Activated CD4-positive, alpha-beta T cell treated with anti-CD3 and anti-CD28 coated beads for 36 hours (primary cell): ENCODE data around the gene ATF7IP2. TPM values are rescaled to one million over a fixed set of nuclear protein-coding genes. Genes with fewer than 3 reads are reported as not detected.
"Not testable (repeated sequence)": the region's sequence is repeated elsewhere in the genome, so short reads cannot be mapped to it uniquely, and the experiment has no call there.

ENCODE experiments used
- ATAC-seq: fragments of 200-7000 bp; cut with Tn5 transposase; one replicate; pipeline ENCODE4 v1.10.0; 2021; ENCODE audit warnings: mild to moderate bottlenecking, moderate library complexity
- CTCF ChIA-PET: fragments of 350-600 bp; sonication (Branson Sonifier 250); formaldehyde crosslinking; loops from one replicate; lab custom pipeline; 2021; ENCODE audit warnings: antibody characterized with exemption; lab: Charles Lee
- POLR2A ChIA-PET: fragments of 350-600 bp; sonication (Branson Sonifier 250); formaldehyde crosslinking; loops from one replicate; lab custom pipeline; 2021; ENCODE audit warnings: antibody characterized with exemption, inconsistent platforms; lab: Charles Lee
- DNase-seq: peaks from one replicate; pipeline ENCODE4 v3.0.0-alpha.2; 2020
- H3K27ac Mint-ChIP-seq: one replicate; pipeline ENCODE4 v1.8.0; 2021; ENCODE audit warnings: mixed read lengths
- H3K27me3 Mint-ChIP-seq: one replicate; pipeline ENCODE4 v1.8.0; 2021; ENCODE audit warnings: mixed read lengths
- H3K36me3 Mint-ChIP-seq: one replicate; pipeline ENCODE4 v1.8.0; 2021; ENCODE audit warnings: low read depth, mixed read lengths
- H3K4me1 Mint-ChIP-seq: one replicate; pipeline ENCODE4 v1.8.0; 2021; ENCODE audit warnings: mixed read lengths
- H3K4me3 Mint-ChIP-seq: one replicate; pipeline ENCODE4 v1.8.0; 2021; ENCODE audit warnings: mild to moderate bottlenecking, moderate library complexity, mixed read lengths
- H3K9me3 Mint-ChIP-seq: one replicate; pipeline ENCODE4 v1.8.0; 2021; ENCODE audit warnings: low read depth, mixed read lengths
- intact Hi-C, 2 experiments: fragments of 100-400 bp; cut with DNase I in 1 of 2; cut with micrococcal nuclease in 1 of 2; formaldehyde crosslinking; loops; one replicate each; pipeline versions ENCODE4 v1.14.2 to v1.15.1; 2022 to 2024; cut with DNase I, micrococcal nuclease
- total RNA-seq, 2 experiments: library from RNA; stranded (reverse); gene quantifications; one replicate each; pipeline ENCODE4 v1.2.3, GENCODE V29; 2021

ATF7IP2 gene
- total RNA-seq, 2 experiments from 2014 or later = 20.0 to 21.9 TPM

DNA sequence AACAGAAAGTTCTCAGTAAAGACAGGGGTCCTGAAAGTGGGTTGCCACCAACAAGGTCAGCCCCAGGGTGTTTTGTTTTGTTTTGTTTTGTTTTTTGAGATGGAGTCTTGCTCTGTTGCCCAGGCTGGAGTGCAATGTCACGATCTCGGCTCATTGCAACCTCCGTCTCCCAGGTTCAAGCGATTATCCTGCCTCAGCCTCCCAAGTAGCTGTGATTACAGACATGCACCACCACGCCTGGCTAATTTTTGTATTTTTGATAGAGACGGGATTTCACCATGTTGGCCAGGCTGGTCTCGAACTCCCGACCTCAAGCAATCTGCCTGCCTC lies 24.1 kb upstream of the ATF7IP2 start:
- CTCF ChIA-PET, H3K36me3 Mint-ChIP-seq, H3K4me3 Mint-ChIP-seq, H3K27me3 Mint-ChIP-seq, POLR2A ChIA-PET, intact Hi-C loops, DNase-seq, H3K9me3 Mint-ChIP-seq, ATAC-seq: not testable (repeated sequence)
- H3K4me1 Mint-ChIP-seq = peaks cover 11% of the 10 kb centered on the region
- H3K27ac Mint-ChIP-seq = peak overlapping the region; percentile 14

DNA sequence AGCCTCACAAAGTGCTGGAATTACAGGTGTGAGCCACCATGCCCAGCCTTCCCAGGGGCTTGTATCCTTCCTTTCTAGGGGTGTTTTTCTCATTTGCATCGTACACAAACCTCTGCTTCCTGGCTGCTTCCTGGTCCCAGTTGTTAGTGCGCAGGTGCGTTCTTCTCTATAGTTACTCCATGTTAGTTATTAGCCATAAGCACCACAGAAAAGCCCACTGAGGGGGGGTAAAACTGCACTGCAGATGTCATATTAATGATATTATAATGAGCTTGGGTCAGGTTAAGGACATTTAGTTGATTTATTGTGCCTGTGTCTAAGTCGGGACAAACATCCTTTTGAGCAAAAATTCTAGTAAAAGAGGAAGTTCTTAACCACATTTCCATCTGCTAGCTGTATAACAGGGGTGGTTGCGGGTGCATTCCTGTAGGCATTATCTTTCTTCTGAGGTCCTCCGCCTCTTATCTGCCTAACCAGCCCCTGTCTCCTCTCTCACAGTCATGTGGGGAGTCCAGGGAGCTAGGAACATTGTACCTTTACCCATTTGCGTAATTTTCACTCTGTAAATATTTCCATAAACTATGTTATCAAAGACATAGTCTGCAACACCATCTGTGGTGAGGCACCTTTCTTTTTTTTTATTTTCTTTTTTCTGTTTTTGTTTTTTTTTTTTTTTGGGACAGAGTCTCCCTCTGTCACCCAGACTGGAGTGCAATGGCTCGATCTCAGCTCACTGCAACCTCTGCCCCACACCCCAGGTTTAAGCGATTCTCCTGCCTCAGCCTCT lies 23.6 kb upstream of the ATF7IP2 start:
- POLR2A ChIA-PET = interaction anchor here (0.7 kb wide), 1 partner anchor 103 kb away, joined by 6 read pairs; no protein-coding TSS in a partner anchor
- peak; percentile 70 for ATAC-seq
- no peaks in the 10 kb centered on the region for H3K27me3 Mint-ChIP-seq
- no peak overlapping the region for H3K4me3 Mint-ChIP-seq
- H3K9me3 Mint-ChIP-seq = peaks cover 4% of the 10 kb centered on the region
- intact Hi-C loops = no loop called here
- no peaks in the 10 kb centered on the region for H3K36me3 Mint-ChIP-seq
- DNase-seq = peak; percentile 17
- CTCF ChIA-PET = interaction anchor here (1.0 kb wide), 1 partner anchor 47 kb away, joined by 3 read pairs; no protein-coding TSS in a partner anchor
- H3K4me1 Mint-ChIP-seq = peaks cover 11% of the 10 kb centered on the region
- peak overlapping the region; percentile 51 for H3K27ac Mint-ChIP-seq

DNA sequence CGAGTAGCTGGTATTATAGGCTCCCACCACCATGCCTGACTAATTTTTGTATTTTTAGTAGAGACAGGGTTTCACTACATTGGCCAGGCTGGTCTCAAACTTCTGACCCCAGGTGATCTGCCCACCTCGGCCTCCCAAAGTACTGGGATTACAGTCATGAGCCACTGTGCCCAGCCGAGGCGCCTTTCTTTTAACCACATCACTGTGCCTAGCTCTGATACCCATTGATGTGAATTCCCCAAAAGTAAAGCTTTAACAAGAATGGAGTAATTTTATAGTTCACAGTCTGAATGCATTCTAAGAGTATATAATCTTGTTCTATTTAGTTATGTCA lies 23.0 kb upstream of the ATF7IP2 start:
- H3K27me3 Mint-ChIP-seq, H3K27ac Mint-ChIP-seq, ATAC-seq, H3K36me3 Mint-ChIP-seq, H3K4me3 Mint-ChIP-seq, intact Hi-C loops, H3K9me3 Mint-ChIP-seq, DNase-seq: not testable (repeated sequence)
- CTCF ChIA-PET = interaction anchor here (0.6 to 1.0 kb wide), 2 partner anchors 48 to 134 kb away, joined by 3 to 4 read pairs; no protein-coding TSS in a partner anchor
- peaks cover 11% of the 10 kb centered on the region for H3K4me1 Mint-ChIP-seq
- POLR2A ChIA-PET = interaction anchor here (0.7 kb wide), 1 partner anchor 103 kb away, joined by 6 read pairs; no protein-coding TSS in a partner anchor

DNA sequence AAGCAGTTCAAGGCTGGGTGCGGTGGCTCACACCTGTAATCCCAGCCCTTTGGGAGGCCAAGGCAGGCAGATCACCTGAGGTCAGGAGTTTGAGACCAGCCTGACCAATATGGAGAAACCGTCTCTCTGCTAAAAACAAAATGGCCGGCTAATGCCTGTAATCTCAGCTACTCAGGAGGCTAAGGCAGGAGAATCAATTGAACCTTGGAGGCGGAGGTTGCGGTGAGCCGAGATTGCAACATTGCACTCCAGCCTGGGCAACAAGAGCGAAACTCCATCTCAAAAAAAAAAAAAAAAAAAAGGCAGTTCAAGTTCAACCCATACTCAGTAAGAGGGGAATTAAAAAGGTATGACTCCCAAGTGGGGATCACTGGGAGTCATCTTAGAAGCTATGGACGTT lies 19.2 kb upstream of the ATF7IP2 start:
- CTCF ChIA-PET, H3K27ac Mint-ChIP-seq, DNase-seq, H3K27me3 Mint-ChIP-seq, H3K4me3 Mint-ChIP-seq, intact Hi-C loops, POLR2A ChIA-PET, H3K36me3 Mint-ChIP-seq, ATAC-seq: not testable (repeated sequence)
- H3K4me1 Mint-ChIP-seq = peaks cover 11% of the 10 kb centered on the region
- peaks cover 13% of the 10 kb centered on the region for H3K9me3 Mint-ChIP-seq

DNA sequence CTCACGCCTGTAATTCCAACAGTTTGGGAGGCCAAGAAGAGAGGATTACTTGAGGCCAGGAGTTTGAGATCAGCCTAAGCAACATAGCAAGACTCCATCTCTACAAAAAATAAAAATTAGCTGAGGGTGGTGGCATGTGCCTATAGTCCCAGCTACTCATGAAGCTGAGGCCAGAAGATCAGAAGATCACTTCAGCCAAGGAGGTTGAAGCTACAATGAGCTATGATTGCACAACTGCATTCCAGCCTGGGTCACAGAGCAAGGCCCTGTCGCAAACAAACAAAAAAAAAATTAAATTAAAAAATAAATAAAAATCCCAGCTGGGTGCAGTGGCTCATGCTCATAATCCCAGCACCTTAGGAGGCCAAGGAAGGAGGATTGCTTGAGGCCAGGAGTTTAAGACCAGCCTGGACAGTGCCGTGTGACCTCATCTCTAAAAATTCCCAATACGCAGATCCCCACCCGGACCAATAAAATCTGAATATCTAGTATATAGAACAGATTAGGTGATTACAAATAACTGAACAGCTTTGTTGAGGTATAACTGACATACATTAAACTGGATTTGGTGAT lies 18.2 kb upstream of the ATF7IP2 start:
- intact Hi-C loops = no loop called here
- H3K9me3 Mint-ChIP-seq = peaks cover 11% of the 10 kb centered on the region
- no peak overlapping the region for H3K27ac Mint-ChIP-seq
- no peaks in the 10 kb centered on the region for H3K27me3 Mint-ChIP-seq
- DNase-seq (no peak), ATAC-seq (no peak)
- H3K4me3 Mint-ChIP-seq = no peak overlapping the region
- H3K36me3 Mint-ChIP-seq = no peaks in the 10 kb centered on the region
- ChIA-PET CTCF (no interaction called here), POLR2A (no interaction called here)
- H3K4me1 Mint-ChIP-seq = peaks cover 2% of the 10 kb centered on the region

DNA sequence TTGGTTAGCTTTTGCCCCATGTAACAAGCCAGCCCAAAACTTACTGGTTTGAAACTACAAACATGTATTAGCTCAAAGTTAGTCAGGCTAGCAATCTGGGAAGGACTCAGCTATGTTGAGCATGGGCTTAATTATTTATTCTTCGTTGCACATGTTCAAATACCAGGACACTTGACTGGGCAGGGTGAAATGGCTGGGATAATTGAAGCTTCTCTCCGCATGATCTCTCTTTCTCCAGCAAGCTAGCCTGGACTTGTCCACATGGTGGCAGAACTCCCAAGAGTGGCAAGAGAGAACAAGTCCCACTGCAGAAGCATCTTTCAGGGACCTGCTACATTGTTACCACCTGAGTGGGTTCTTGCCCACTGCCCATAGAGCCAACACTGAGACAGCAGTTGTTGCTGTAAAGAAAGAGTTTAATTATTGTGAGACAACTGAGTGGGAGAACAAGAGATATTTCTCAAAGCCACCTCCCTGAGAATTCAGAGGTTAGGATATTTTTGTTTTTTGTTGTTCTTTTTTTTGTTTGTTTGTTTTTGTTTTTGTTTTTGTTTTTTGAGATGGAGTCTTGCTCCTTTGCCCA lies 16.8 kb upstream of the ATF7IP2 start:
- H3K27ac Mint-ChIP-seq = no peak overlapping the region
- POLR2A ChIA-PET = no interaction called here
- H3K9me3 Mint-ChIP-seq = peaks cover 11% of the 10 kb centered on the region
- H3K36me3 Mint-ChIP-seq = no peaks in the 10 kb centered on the region
- CTCF ChIA-PET = interaction anchor here (0.9 kb wide), 1 partner anchor 107 kb away, joined by 3 read pairs; no protein-coding TSS in a partner anchor
- H3K4me1 Mint-ChIP-seq = no peaks in the 10 kb centered on the region
- no peak overlapping the region for H3K4me3 Mint-ChIP-seq
- intact Hi-C loops = no loop called here
- no peaks in the 10 kb centered on the region for H3K27me3 Mint-ChIP-seq
- ATAC-seq (no peak), DNase-seq (no peak)

DNA sequence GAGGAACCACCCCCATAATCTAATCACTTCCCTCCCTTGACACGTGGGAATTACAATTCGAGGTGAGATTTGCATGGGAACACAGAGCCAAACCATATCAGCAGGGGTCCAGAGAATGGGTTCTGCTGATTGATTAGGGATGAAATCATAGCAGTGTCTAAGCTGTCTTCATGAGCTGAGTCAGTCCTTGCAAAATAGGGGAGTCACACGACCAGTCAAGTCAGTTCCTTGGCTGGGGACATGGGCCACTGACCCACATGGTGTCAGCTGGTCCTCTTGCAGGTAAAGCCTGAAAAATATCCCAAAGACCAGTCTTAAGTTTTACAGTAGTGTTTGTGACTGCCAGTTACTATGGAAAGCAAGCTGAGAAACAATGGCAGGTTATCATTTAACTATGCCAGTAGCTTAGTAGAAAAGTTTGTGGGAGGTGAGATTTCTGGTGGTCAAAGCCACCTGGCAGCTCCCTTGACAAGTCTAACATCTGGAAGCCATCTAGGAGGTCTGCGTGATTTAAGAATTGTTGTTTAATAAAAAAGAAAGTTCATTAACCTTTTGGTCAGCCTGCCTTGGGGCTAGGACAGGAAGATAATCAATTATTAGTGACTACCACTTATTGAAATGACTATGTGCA lies 15.7 kb upstream of the ATF7IP2 start:
- Mint-ChIP-seq H3K4me1 (no peaks in the 10 kb centered on the region), H3K27me3 (no peaks in the 10 kb centered on the region), H3K36me3 (peaks cover 1% of the 10 kb centered on the region), H3K9me3 (peaks cover 12% of the 10 kb centered on the region), H3K4me3 (no peak overlapping the region), H3K27ac (no peak overlapping the region)
- no peak for ATAC-seq
- ChIA-PET POLR2A (no interaction called here), CTCF (no interaction called here)
- intact Hi-C loops = no loop called here
- no peak for DNase-seq

DNA sequence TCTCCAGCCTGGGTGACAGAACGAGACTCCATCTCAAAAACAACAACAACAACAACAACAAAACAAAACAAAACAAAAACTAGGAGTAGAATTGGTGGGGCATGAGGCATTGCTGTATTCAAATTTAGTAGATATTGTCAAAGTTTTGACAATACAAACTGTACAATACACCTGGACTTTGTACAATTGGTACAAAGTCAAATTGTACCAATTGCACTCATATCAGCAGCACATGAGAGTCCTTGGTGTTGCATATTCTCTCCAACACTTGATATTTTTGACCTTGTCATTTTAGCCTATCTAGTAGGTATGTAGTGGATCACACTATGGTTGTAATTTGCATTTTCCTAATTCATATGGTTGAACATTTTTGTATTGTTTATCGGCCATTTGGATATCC lies 14.3 kb upstream of the ATF7IP2 start:
- Mint-ChIP-seq H3K36me3 (peaks cover 1% of the 10 kb centered on the region), H3K4me1 (no peaks in the 10 kb centered on the region), H3K9me3 (peaks cover 12% of the 10 kb centered on the region), H3K27me3 (no peaks in the 10 kb centered on the region), H3K27ac (no peak overlapping the region), H3K4me3 (no peak overlapping the region)
- ATAC-seq = no peak
- POLR2A ChIA-PET = no interaction called here
- intact Hi-C loops = no loop called here
- no peak for DNase-seq
- CTCF ChIA-PET = no interaction called here

DNA sequence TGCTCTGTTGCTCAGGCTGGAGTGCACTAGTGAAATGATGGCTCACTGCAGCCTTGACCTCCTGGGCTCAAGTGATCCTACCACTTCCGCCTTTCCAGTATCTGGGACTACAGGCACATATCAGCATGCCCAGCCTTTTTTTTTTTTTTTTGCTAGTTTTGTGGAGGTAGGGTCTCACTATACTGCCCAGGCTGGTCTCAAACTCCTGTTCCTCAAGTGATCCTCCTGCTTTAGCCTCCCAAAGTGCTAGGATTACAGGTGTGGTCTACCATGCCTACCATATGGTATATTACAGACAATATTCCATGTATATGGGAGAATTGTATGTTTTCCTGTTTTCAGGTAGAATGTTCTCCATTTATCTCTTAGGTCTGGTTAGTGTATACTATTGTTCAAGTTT lies 12.3 kb upstream of the ATF7IP2 start:
- ChIA-PET POLR2A (no interaction called here), CTCF (no interaction called here)
- Mint-ChIP-seq H3K27ac (no peak overlapping the region), H3K27me3 (no peaks in the 10 kb centered on the region), H3K9me3 (peaks cover 12% of the 10 kb centered on the region), H3K4me1 (no peaks in the 10 kb centered on the region), H3K36me3 (peaks cover 1% of the 10 kb centered on the region), H3K4me3 (no peak overlapping the region)
- ATAC-seq (no peak), DNase-seq (no peak)
- intact Hi-C loops = no loop called here

DNA sequence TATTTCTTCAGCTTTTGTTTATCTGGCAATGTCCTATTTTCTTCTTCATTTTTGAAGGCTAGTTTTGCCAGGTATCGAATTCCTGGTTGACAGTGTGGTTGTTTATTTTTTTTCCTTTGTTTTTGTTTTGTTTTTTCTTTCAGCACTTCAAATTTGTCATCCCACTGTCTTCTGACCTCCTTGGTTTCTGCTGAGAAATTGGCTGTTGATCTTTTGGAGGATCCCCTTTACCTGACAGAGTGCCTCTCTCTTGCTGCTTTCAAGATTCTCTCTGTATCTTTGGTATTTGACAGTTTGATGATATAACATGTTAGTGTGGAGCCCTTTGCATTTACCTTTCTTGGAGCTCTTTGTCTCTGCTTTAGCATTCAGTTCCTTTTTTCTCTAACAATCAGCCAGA lies 9.6 kb upstream of the ATF7IP2 start:
- ATAC-seq (no peak), DNase-seq (no peak)
- CTCF ChIA-PET = interaction anchor here (0.7 to 1.1 kb wide), 2 partner anchors 10 to 37 kb away, joined by 3 to 4 read pairs; partner anchors contain the start of gene ATF7IP2

DNA sequence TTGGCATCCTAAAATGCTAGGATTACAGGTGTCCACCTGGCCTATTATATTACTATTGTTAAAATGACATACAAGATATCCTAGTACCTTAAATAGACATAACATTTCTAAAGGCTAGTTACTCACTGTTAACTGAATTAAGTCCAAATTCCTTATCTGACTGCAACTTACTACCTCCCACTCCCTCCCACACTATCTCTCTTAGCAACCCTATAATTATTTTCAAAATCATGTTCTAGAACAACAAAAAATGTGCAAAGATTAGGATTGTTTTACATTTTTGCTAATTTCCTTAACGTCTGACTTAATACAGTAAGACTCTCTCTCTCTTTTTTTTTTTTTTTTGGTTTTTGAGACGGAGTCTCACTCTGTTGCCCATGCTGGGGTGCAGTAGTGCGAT lies 2.2 kb upstream of the ATF7IP2 start:
- ChIA-PET CTCF (no interaction called here), POLR2A (no interaction called here)
- Mint-ChIP-seq H3K27ac (no peak overlapping the region), H3K4me1 (peaks cover 25% of the 10 kb centered on the region), H3K36me3 (peaks cover 19% of the 10 kb centered on the region), H3K27me3 (no peaks in the 10 kb centered on the region), H3K4me3 (no peak overlapping the region), H3K9me3 (no peaks in the 10 kb centered on the region)
- ATAC-seq (no peak), DNase-seq (no peak)
- intact Hi-C loops = loop anchor here (2.0 to 10.0 kb wide), 2 partner anchors 59 to 125 kb away; no protein-coding TSS in a partner anchor

More for the DNA sequence above, 9.6 kb upstream of the ATF7IP2 start:
- POLR2A ChIA-PET = no interaction called here
- no peak overlapping the region for H3K27ac Mint-ChIP-seq
- H3K9me3 Mint-ChIP-seq = peaks cover 1% of the 10 kb centered on the region
- H3K4me1 Mint-ChIP-seq = no peaks in the 10 kb centered on the region
- H3K36me3 Mint-ChIP-seq = peaks cover 1% of the 10 kb centered on the region
- intact Hi-C loops = no loop called here
- no peak overlapping the region for H3K4me3 Mint-ChIP-seq
- H3K27me3 Mint-ChIP-seq = no peaks in the 10 kb centered on the region
